Neural crest cell (in vitro differentiated cells): ENCODE measurements around the gene CFAP97. TPM values are rescaled to one million over a fixed set of nuclear protein-coding genes. Genes with fewer than 3 reads are reported as not detected.
"Not testable (repeated sequence)": the region's sequence is repeated elsewhere in the genome, so short reads cannot be mapped to it uniquely, and the experiment has no call there.

Experiments used
- DNase-seq: peaks from one replicate; pipeline ENCODE4 v3.0.0; 2021; ENCODE audit warnings: low read depth, mixed read lengths, low spot score
- H3K27ac Mint-ChIP-seq: one replicate; pipeline ENCODE4 v1.8.0; 2021; ENCODE audit warnings: mild to moderate bottlenecking, mixed read lengths; ENCODE audit not compliant: unreplicated experiment
- H3K27me3 Mint-ChIP-seq: 2 replicates; pipeline ENCODE4 v1.8.0; 2021; ENCODE audit warnings: low read depth, mild to moderate bottlenecking, mixed read lengths
- H3K36me3 Mint-ChIP-seq: 2 replicates; pipeline ENCODE4 v1.8.0; 2021; ENCODE audit warnings: low read depth, mild to moderate bottlenecking, mixed read lengths
- H3K4me1 Mint-ChIP-seq: 2 replicates; pipeline ENCODE4 v1.8.0; 2021; ENCODE audit warnings: mixed read lengths
- H3K4me3 Mint-ChIP-seq: one replicate; pipeline ENCODE4 v1.8.0; 2021; ENCODE audit warnings: mild to moderate bottlenecking, mixed read lengths
- H3K9me3 Mint-ChIP-seq: 2 replicates; pipeline ENCODE4 v1.8.0; 2021; ENCODE audit warnings: mixed read lengths
- total RNA-seq: library from RNA; stranded (reverse); gene quantifications from 2 replicates; pipeline ENCODE4 v1.2.1, GENCODE V29; 2021
- TF ChIP-seq, protein P1 (sequence below): fragments of 200-600 bp; sonication (generic); conservative IDR thresholded peaks from 2 replicates; pipeline ENCODE4 v1.5.0; 2021; ENCODE audit warnings: antibody characterized with exemption, mild to moderate bottlenecking

The CFAP97 gene
- total RNA-seq, 1 donor from 2014 or later: 34.6 TPM

DNA sequence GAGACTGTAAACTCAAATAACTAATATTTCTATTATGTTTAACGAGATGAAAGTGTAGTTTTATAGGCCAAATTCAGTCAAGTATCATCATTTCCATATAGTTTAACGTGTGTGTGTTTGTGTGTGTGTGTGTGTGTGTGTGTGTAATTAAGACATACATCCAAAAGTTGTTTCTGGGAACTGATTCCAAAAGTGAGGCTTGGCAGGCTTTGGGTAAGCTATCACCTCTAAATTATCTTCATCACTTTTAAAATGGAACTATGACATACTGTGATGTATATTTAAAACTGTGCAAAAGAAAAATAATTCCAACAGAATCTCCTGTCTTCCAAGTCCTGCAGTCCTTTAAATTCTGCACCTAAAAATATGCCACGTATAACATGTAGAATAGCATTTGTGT, 79.8 kb downstream of the CFAP97 start:
- no peaks in the 10 kb centered on the region for H3K9me3 Mint-ChIP-seq
- no peak overlapping the region for H3K27ac Mint-ChIP-seq
- no peak for DNase-seq
- peaks cover 49% of the 10 kb centered on the region for H3K27me3 Mint-ChIP-seq
- no peak overlapping the region for H3K4me3 Mint-ChIP-seq
- TF ChIP-seq, protein P1, sequence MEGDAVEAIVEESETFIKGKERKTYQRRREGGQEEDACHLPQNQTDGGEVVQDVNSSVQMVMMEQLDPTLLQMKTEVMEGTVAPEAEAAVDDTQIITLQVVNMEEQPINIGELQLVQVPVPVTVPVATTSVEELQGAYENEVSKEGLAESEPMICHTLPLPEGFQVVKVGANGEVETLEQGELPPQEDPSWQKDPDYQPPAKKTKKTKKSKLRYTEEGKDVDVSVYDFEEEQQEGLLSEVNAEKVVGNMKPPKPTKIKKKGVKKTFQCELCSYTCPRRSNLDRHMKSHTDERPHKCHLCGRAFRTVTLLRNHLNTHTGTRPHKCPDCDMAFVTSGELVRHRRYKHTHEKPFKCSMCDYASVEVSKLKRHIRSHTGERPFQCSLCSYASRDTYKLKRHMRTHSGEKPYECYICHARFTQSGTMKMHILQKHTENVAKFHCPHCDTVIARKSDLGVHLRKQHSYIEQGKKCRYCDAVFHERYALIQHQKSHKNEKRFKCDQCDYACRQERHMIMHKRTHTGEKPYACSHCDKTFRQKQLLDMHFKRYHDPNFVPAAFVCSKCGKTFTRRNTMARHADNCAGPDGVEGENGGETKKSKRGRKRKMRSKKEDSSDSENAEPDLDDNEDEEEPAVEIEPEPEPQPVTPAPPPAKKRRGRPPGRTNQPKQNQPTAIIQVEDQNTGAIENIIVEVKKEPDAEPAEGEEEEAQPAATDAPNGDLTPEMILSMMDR: no peak
- no peaks in the 10 kb centered on the region for H3K36me3 Mint-ChIP-seq
- H3K4me1 Mint-ChIP-seq: peaks cover 9% of the 10 kb centered on the region

DNA sequence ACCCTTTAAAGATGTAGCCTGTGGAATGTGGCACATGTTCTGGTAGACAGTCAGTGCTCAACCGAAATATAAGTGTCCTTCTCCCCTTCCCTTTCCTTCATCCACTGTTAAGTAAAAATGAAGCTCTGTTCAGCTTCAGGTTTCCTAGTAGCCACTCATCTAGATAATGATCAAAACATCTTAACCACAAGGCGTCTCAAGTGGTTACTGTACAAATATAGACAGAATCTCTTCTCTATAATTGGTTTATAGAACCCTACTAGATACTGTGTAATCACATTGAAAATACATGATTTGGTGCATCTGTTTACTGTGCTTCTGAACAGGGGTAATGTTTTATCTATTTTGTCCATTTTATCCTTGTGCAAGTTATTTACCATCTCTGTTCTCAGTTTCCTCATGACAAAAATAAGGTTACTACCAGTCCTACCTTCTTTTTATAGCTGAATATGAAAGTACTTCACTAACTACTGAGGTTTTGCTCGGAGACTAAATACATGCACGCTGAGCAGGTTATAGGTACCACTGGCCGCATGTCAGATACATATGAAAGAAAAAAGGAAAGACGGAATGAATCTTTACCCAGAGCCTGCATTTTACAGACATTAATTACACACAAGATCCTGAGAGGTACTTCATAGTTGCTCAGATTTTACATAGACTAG, 81.0 kb downstream of the CFAP97 start:
- peaks cover 5% of the 10 kb centered on the region for H3K4me1 Mint-ChIP-seq
- DNase-seq: no peak
- TF ChIP-seq, protein P1: no peak
- peaks cover 39% of the 10 kb centered on the region for H3K27me3 Mint-ChIP-seq
- H3K36me3 Mint-ChIP-seq: no peaks in the 10 kb centered on the region
- H3K4me3 Mint-ChIP-seq: no peak overlapping the region
- no peaks in the 10 kb centered on the region for H3K9me3 Mint-ChIP-seq
- H3K27ac Mint-ChIP-seq: no peak overlapping the region

DNA sequence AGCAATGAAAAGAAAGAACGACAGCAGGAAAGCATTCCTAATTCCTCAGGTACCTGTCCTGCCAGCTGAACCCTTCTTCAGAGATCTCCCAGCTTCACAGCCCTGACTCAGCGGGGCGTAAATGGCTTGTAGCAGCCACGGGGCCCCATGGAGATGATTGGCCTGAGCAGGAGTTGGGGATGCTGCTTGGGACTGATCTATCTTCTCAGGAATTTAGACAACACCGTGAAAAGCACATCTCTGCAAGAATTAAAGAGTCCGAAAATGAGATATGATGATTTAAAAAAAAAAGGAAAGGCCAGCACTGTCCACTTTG, 83.2 kb downstream of the CFAP97 start:
- Mint-ChIP-seq H3K4me3 (no peak overlapping the region), H3K4me1 (peaks cover 11% of the 10 kb centered on the region), H3K27ac (no peak overlapping the region), H3K9me3 (no peaks in the 10 kb centered on the region), H3K27me3 (peaks cover 25% of the 10 kb centered on the region), H3K36me3 (no peaks in the 10 kb centered on the region)
- TF ChIP-seq, protein P1: no peak
- no peak for DNase-seq

DNA sequence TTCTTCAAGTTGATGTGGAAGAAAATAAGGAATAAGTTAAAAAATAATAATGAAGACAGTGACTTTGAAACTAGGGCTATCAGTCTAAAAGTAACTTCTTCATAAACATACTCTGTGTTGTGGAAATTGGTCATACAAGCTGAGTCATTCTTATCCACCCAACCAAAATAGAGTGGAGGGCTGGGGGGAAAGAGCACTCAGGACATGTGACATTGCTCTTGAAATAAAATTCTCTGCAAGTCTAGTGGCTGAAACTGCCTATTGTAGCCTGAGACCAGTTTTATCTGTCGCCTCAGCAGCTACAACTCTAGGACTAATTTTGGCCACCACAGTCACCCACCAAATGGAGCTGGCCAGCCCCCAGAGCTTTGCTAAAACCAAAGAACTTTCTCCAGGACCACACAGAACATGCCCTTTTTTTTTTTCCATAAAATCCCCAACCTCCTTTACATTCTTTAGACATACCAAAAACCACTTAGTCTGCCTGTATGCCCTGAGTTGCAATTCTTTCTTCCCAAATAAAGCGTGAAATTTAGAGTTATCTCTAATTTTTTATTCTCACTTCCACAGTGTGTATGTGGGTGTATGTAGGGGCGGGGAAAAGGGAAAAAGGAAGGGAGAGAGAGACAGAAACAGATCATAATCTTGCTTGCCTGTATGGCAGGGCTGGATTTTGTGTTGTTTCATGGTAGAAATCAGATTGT, 83.7 kb downstream of the CFAP97 start:
- no peaks in the 10 kb centered on the region for H3K36me3 Mint-ChIP-seq
- TF ChIP-seq, protein P1: no peak
- no peak overlapping the region for H3K27ac Mint-ChIP-seq
- no peak overlapping the region for H3K4me3 Mint-ChIP-seq
- no peaks in the 10 kb centered on the region for H3K9me3 Mint-ChIP-seq
- H3K27me3 Mint-ChIP-seq: peaks cover 21% of the 10 kb centered on the region
- peaks cover 11% of the 10 kb centered on the region for H3K4me1 Mint-ChIP-seq
- DNase-seq: no peak

DNA sequence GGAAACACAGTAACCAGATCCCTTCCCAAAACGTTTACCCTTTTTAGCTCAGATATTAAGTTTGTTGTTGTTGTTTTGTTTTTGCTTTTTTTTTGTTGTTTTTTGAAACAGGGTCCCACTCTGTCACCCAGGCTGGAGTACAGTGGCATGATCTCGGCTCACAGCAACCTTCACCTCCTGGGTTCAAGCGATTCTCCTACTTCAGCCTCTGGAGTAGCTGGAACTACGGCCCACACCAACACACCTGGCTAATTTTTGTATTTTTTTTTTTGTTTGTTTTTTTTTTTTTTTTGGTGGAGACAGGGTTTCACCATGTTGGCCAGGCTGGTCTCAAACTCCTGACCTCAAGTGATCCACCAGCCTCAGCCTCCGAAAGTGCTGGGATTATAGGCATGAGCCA, 84.3 kb downstream of the CFAP97 start:
- not testable (repeated sequence) for H3K4me3 Mint-ChIP-seq, DNase-seq, H3K27ac Mint-ChIP-seq, H3K36me3 Mint-ChIP-seq, H3K9me3 Mint-ChIP-seq
- peaks cover 15% of the 10 kb centered on the region for H3K27me3 Mint-ChIP-seq
- H3K4me1 Mint-ChIP-seq: peaks cover 11% of the 10 kb centered on the region

DNA sequence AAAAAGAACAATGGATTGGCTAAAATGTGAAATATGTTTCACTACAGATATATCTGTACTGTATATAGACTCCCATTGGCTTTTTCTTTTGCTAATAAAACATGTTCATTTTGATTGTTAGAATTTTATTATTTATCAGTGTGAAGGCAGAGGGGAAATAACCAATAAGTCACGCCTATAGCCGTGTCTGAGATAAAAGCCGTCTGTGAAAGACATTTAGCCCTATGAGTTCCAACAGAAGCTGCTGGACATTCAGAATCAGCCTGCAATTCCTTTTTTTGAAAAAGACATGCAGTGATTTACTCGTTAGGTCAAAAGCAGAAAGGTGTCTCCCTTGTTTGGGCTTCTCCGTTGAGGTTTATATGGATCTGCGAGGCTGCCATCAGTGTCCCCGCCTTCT, 84.9 kb downstream of the CFAP97 start:
- Mint-ChIP-seq H3K4me1 (peaks cover 11% of the 10 kb centered on the region), H3K27me3 (peaks cover 13% of the 10 kb centered on the region), H3K36me3 (no peaks in the 10 kb centered on the region), H3K27ac (no peak overlapping the region), H3K4me3 (no peak overlapping the region), H3K9me3 (no peaks in the 10 kb centered on the region)
- no peak for DNase-seq
- TF ChIP-seq, protein P1: no peak
